Measurements from ENCODE around the gene OPN4. TPM values are rescaled to one million over a fixed set of nuclear protein-coding genes. Genes with fewer than 3 reads are reported as not detected.

The OPN4 gene
- total RNA-seq, 4 donors from 2014 or later: 1.5 TPM; not detected in 3

GRCh38 chr10:86636311-86636710 is 18.0 kb upstream of the OPN4 start:
- Histone ChIP-seq H3K27me3 (peaks cover 35% of the 10 kb centered on the region), H3K27ac (no peak overlapping the region), H3K9me3 (no peaks in the 10 kb centered on the region), H3K36me3 (no peaks in the 10 kb centered on the region), H3K4me1 (peaks cover 0 to 8% (median 7%) of the 10 kb centered on the region in 4 donors), H3K4me3 (no peak overlapping the region)
- intact Hi-C loops (cut with DNase I; ENCODE audit: low total_unique reads) (no loop called here), in situ Hi-C loops (cut with MboI; ENCODE audit: low pct_ligation_motif_present in 1 of 4, low pct_unique_long_range_greater_than_20kb in 1 of 4, low sequenced_read_pairs in 3 of 4) (no loop called here)
- TF ChIP-seq EP300 (IDR thresholded peaks at IDR 0.05; ENCODE audit: low read depth) (no peak), POLR2AphosphoS5 (IDR thresholded peaks at IDR 0.05) (no peak), CTCF (IDR thresholded peaks at IDR 0.05) (no peak), POLR2A (IDR thresholded peaks at IDR 0.05) (no peak)
- DNase-seq: no peak
- 69% methylated on average over 2 of the region's 2 CpGs; no CpG with 5 or more reads in 1 of the 2 donors for WGBS, 2 donors (ENCODE audit: low coverage in 1 of 2)

- no peak for DNase-seq
- intact Hi-C loops (cut with DNase I; ENCODE audit: low total_unique reads) (no loop called here), in situ Hi-C loops (cut with MboI; ENCODE audit: low pct_ligation_motif_present in 1 of 4, low pct_unique_long_range_greater_than_20kb in 1 of 4, low sequenced_read_pairs in 3 of 4) (no loop called here)
- no peak for TF ChIP-seq CTCF (IDR thresholded peaks at IDR 0.05)
- TF ChIP-seq POLR2AphosphoS5 (IDR thresholded peaks at IDR 0.05): no peak
- no peak for TF ChIP-seq POLR2A (IDR thresholded peaks at IDR 0.05)
- no peak for TF ChIP-seq EP300 (IDR thresholded peaks at IDR 0.05; ENCODE audit: low read depth)
- Histone ChIP-seq H3K4me1 (peaks cover 0 to 10% (median 0%) of the 10 kb centered on the region in 4 donors), H3K27me3 (no peaks in the 10 kb centered on the region), H3K4me3 (no peak overlapping the region), H3K36me3 (no peaks in the 10 kb centered on the region), H3K9me3 (no peaks in the 10 kb centered on the region), H3K27ac (no peak overlapping the region)
Measured at GRCh38 chr10:86642021-86642420, 12.3 kb upstream of the OPN4 start.

GRCh38 chr10:86642499-86642898 is 11.8 kb upstream of the OPN4 start:
- Histone ChIP-seq H3K27me3 (no peaks in the 10 kb centered on the region), H3K9me3 (no peaks in the 10 kb centered on the region), H3K4me1 (peaks cover 0 to 10% (median 0%) of the 10 kb centered on the region in 4 donors), H3K36me3 (no peaks in the 10 kb centered on the region), H3K27ac (no peak overlapping the region), H3K4me3 (no peak overlapping the region)
- in situ Hi-C loops (cut with MboI; ENCODE audit: low pct_ligation_motif_present in 1 of 4, low pct_unique_long_range_greater_than_20kb in 1 of 4, low sequenced_read_pairs in 3 of 4): no loop called here
- TF ChIP-seq EP300 (IDR thresholded peaks at IDR 0.05; ENCODE audit: low read depth): no peak
- TF ChIP-seq POLR2A (IDR thresholded peaks at IDR 0.05): no peak
- TF ChIP-seq CTCF (IDR thresholded peaks at IDR 0.05): no peak
- TF ChIP-seq POLR2AphosphoS5 (IDR thresholded peaks at IDR 0.05): no peak
- intact Hi-C loops (cut with DNase I; ENCODE audit: low total_unique reads): no loop called here
- WGBS, 2 donors (ENCODE audit: low coverage in 1 of 2): 70% methylated on average over 5 of the region's 5 CpGs; no CpG with 5 or more reads in 1 of the 2 donors
- DNase-seq: no peak

- TF ChIP-seq POLR2AphosphoS5 (IDR thresholded peaks at IDR 0.05) (no peak), EP300 (IDR thresholded peaks at IDR 0.05; ENCODE audit: low read depth) (no peak), CTCF (IDR thresholded peaks at IDR 0.05) (no peak), POLR2A (IDR thresholded peaks at IDR 0.05) (no peak)
- no peaks in the 10 kb centered on the region for H3K9me3 ChIP-seq
- intact Hi-C loops (cut with DNase I; ENCODE audit: low total_unique reads): no loop called here
- peaks cover 1 to 17% (median 4%) of the 10 kb centered on the region in 4 donors for H3K4me1 ChIP-seq
- no peak for DNase-seq
- in situ Hi-C loops (cut with MboI; ENCODE audit: low pct_ligation_motif_present in 1 of 4, low pct_unique_long_range_greater_than_20kb in 1 of 4, low sequenced_read_pairs in 3 of 4): no loop called here
- H3K27ac ChIP-seq: no peak overlapping the region
- no peaks in the 10 kb centered on the region for H3K36me3 ChIP-seq
- WGBS, 2 donors (ENCODE audit: low coverage in 1 of 2): 76 to 87% methylated on average over 3 to 5 of the region's 5 CpGs
- no peak overlapping the region for H3K4me3 ChIP-seq
- no peaks in the 10 kb centered on the region for H3K27me3 ChIP-seq
Measured at GRCh38 chr10:86644152-86644793, 10.1 kb upstream of the OPN4 start.

Data from transverse colon (tissue), 4 donors.